Gastroesophageal sphincter (tissue), 3 donors: ENCODE measurements around the gene BANK1.

Experiments used
- POLR2A ChIP-seq, 2 donors: fragments of 450-650 bp; IDR thresholded peaks; one replicate each; pipeline ENCODE4 v1.6.1; 2017; ENCODE audit warnings: antibody characterized with exemption in 2 of 2, mild to moderate bottlenecking in 2 of 2, moderate library complexity in 1 of 2
- POLR2AphosphoS5 ChIP-seq: sonication (generic); formaldehyde crosslinking; IDR thresholded peaks from one replicate; pipeline ENCODE4 v1.6.1; 2017; ENCODE audit warnings: antibody characterized with exemption
- TF ChIP-seq, protein P1 (sequence below), 4 experiments: fragments of 200-600 bp in 2 of 4; fragments of 450-650 bp in 2 of 4; sonication (generic) in 1 of 4; IDR thresholded peaks; one replicate each; pipeline ENCODE4 v1.5.1; 2017 to 2019; ENCODE audit warnings: antibody characterized with exemption in 4 of 4, mild to moderate bottlenecking in 2 of 4, moderate library complexity in 2 of 4

GRCh38 chr4:101774807-101775206, 15.7 kb upstream of the BANK1 start:
- no peak for TF ChIP-seq POLR2AphosphoS5
- TF ChIP-seq POLR2A (IDR thresholded peaks at IDR 0.05): no peak
- TF ChIP-seq, protein P1, sequence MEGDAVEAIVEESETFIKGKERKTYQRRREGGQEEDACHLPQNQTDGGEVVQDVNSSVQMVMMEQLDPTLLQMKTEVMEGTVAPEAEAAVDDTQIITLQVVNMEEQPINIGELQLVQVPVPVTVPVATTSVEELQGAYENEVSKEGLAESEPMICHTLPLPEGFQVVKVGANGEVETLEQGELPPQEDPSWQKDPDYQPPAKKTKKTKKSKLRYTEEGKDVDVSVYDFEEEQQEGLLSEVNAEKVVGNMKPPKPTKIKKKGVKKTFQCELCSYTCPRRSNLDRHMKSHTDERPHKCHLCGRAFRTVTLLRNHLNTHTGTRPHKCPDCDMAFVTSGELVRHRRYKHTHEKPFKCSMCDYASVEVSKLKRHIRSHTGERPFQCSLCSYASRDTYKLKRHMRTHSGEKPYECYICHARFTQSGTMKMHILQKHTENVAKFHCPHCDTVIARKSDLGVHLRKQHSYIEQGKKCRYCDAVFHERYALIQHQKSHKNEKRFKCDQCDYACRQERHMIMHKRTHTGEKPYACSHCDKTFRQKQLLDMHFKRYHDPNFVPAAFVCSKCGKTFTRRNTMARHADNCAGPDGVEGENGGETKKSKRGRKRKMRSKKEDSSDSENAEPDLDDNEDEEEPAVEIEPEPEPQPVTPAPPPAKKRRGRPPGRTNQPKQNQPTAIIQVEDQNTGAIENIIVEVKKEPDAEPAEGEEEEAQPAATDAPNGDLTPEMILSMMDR (IDR thresholded peaks at IDR 0.05): no peak
